SK-N-SH treated with all-trans-retinoic acid at 6 μM for 48 hours (cell line): ENCODE data around the gene FNIP1.

Experiments used
- ARNTL ChIP-seq: fragments of 450-650 bp; formaldehyde crosslinking; IDR thresholded peaks from 2 replicates; pipeline ENCODE4 v1.5.0; 2020; ENCODE audit warnings: low read depth, mild to moderate bottlenecking, moderate library complexity, borderline replicate concordance
- BACH2 ChIP-seq: fragments of 250-450 bp; sonication (Bioruptor Pico); IDR thresholded peaks from 2 replicates; pipeline ENCODE4 v1.9.0; 2021; ENCODE audit warnings: mild to moderate bottlenecking, borderline replicate concordance
- ESRRG ChIP-seq: fragments of 250-450 bp; sonication (Bioruptor Pico); IDR thresholded peaks from 2 replicates; pipeline ENCODE4 v1.6.1; 2021; ENCODE audit warnings: mild to moderate bottlenecking
- GLIS3 ChIP-seq: fragments of 250-450 bp; sonication (Bioruptor Pico); IDR thresholded peaks from 2 replicates; pipeline ENCODE4 v1.5.0; 2020; ENCODE audit warnings: mild to moderate bottlenecking, moderate library complexity
- ISL1 ChIP-seq: fragments of 250-450 bp; sonication (Bioruptor Pico); IDR thresholded peaks from 2 replicates; pipeline ENCODE4 v2.1.2; 2022; ENCODE audit warnings: mild to moderate bottlenecking, moderate library complexity
- PATZ1 ChIP-seq: fragments of 250-450 bp; sonication (Bioruptor Pico); IDR thresholded peaks from 2 replicates; pipeline ENCODE4 v1.8.0; 2020; ENCODE audit warnings: mild to moderate bottlenecking, moderate library complexity, borderline replicate concordance
- PPARA ChIP-seq: fragments of 250-450 bp; sonication (Bioruptor Pico); IDR thresholded peaks from 2 replicates; pipeline ENCODE4 v1.5.0; 2020; ENCODE audit warnings: mild to moderate bottlenecking, borderline replicate concordance
- RARB ChIP-seq: fragments of 250-450 bp; sonication (Bioruptor Pico); IDR thresholded peaks from 2 replicates; pipeline ENCODE4 v1.8.0; 2021; ENCODE audit warnings: mild to moderate bottlenecking, moderate library complexity
- ZFP3 ChIP-seq: fragments of 250-450 bp; sonication (Bioruptor Pico); IDR thresholded peaks from 2 replicates; pipeline ENCODE4 v1.5.0; 2020; ENCODE audit warnings: mild to moderate bottlenecking, moderate library complexity
- ZFP30 ChIP-seq: fragments of 450-650 bp; formaldehyde crosslinking; IDR thresholded peaks from 2 replicates; pipeline ENCODE4 v1.5.0; 2022; ENCODE audit warnings: mild to moderate bottlenecking, moderate library complexity
- ZNF8 ChIP-seq: fragments of 450-650 bp; formaldehyde crosslinking; IDR thresholded peaks from 2 replicates; pipeline ENCODE4 v1.5.0; 2020; ENCODE audit warnings: mild to moderate bottlenecking, moderate library complexity
- TF ChIP-seq, protein P1 (sequence below): fragments of 250-450 bp; sonication (Bioruptor Pico); IDR thresholded peaks from 2 replicates; pipeline ENCODE4 v1.8.0; 2021; ENCODE audit warnings: low read depth, mild to moderate bottlenecking, moderate library complexity, borderline replicate concordance
- TF ChIP-seq, protein P2 (sequence below): fragments of 250-450 bp; sonication (Bioruptor Pico); IDR thresholded peaks from 2 replicates; pipeline ENCODE4 v1.5.1; 2021; ENCODE audit warnings: mild to moderate bottlenecking, moderate library complexity
- TF ChIP-seq, protein P3 (sequence below): fragments of 250-450 bp; sonication (Bioruptor Pico); IDR thresholded peaks from 2 replicates; pipeline ENCODE4 v1.5.1; 2020; ENCODE audit warnings: low read depth, mild to moderate bottlenecking, moderate library complexity

- TF ChIP-seq, protein P1, sequence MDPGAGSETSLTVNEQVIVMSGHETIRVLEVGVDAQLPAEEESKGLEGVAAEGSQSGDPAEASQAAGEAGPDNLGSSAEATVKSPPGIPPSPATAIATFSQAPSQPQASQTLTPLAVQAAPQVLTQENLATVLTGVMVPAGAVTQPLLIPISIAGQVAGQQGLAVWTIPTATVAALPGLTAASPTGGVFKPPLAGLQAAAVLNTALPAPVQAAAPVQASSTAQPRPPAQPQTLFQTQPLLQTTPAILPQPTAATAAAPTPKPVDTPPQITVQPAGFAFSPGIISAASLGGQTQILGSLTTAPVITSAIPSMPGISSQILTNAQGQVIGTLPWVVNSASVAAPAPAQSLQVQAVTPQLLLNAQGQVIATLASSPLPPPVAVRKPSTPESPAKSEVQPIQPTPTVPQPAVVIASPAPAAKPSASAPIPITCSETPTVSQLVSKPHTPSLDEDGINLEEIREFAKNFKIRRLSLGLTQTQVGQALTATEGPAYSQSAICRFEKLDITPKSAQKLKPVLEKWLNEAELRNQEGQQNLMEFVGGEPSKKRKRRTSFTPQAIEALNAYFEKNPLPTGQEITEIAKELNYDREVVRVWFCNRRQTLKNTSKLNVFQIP (CRISPR knock-in tag), result no peak
- TF ChIP-seq ZNF8, result no peak
- TF ChIP-seq ESRRG (CRISPR knock-in tag), result no peak
- no peak for TF ChIP-seq ZFP3 (CRISPR knock-in tag)
- no peak for TF ChIP-seq ZFP30
- no peak for TF ChIP-seq PPARA (CRISPR knock-in tag)
- no peak for TF ChIP-seq BACH2 (CRISPR knock-in tag)
- no peak for TF ChIP-seq PATZ1 (CRISPR knock-in tag)
- TF ChIP-seq RARB, result no peak
- TF ChIP-seq ISL1 (CRISPR knock-in tag), result no peak
- TF ChIP-seq GLIS3 (CRISPR knock-in tag), result no peak
- TF ChIP-seq, protein P2, sequence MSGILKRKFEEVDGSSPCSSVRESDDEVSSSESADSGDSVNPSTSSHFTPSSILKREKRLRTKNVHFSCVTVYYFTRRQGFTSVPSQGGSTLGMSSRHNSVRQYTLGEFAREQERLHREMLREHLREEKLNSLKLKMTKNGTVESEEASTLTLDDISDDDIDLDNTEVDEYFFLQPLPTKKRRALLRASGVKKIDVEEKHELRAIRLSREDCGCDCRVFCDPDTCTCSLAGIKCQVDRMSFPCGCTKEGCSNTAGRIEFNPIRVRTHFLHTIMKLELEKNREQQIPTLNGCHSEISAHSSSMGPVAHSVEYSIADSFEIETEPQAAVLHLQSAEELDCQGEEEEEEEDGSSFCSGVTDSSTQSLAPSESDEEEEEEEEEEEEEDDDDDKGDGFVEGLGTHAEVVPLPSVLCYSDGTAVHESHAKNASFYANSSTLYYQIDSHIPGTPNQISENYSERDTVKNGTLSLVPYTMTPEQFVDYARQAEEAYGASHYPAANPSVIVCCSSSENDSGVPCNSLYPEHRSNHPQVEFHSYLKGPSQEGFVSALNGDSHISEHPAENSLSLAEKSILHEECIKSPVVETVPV, result no peak
- TF ChIP-seq, protein P3, sequence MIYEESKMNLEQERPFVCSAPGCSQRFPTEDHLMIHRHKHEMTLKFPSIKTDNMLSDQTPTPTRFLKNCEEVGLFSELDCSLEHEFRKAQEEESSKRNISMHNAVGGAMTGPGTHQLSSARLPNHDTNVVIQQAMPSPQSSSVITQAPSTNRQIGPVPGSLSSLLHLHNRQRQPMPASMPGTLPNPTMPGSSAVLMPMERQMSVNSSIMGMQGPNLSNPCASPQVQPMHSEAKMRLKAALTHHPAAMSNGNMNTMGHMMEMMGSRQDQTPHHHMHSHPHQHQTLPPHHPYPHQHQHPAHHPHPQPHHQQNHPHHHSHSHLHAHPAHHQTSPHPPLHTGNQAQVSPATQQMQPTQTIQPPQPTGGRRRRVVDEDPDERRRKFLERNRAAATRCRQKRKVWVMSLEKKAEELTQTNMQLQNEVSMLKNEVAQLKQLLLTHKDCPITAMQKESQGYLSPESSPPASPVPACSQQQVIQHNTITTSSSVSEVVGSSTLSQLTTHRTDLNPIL (CRISPR knock-in tag), result no peak
- no peak for TF ChIP-seq ARNTL (CRISPR knock-in tag)
Measured at GRCh38 chr5:131615957-131616356, 180.9 kb downstream of the FNIP1 start.
